GM12878 (cell line): ENCODE results near the gene ANAPC2.

ENCODE experiments used
- CREM ChIP-seq: IDR thresholded peaks from 2 replicates; pipeline ENCODE4 v1.6.1; 2014; ENCODE audit warnings: antibody characterized with exemption, low read depth
- KAT2A ChIP-seq: conservative IDR thresholded peaks from 2 replicates; pipeline ENCODE4 v1.6.1; 2011; ENCODE audit warnings: low read depth, low read length; ENCODE audit not compliant: control insufficient read depth
- POLR2A ChIP-seq: IDR thresholded peaks from 2 replicates; pipeline ENCODE4 v1.6.1; 2011; ENCODE audit warnings: low read depth, mild to moderate bottlenecking, low read length
- RAD21 ChIP-seq: IDR thresholded peaks from 2 replicates; pipeline ENCODE4 v1.6.1; 2011; ENCODE audit warnings: mild to moderate bottlenecking, low read depth, low read length, moderate library complexity; ENCODE audit not compliant: insufficient read depth
- REST ChIP-seq: IDR thresholded peaks from 2 replicates; pipeline ENCODE4 v1.6.1; 2012; ENCODE audit warnings: mild to moderate bottlenecking, low read depth, low read length
- TF ChIP-seq, protein P1 (sequence below): fragments of 450-650 bp; formaldehyde crosslinking; IDR thresholded peaks from 2 replicates; pipeline ENCODE4 v1.5.0; 2022; ENCODE audit warnings: mild to moderate bottlenecking, missing genetic modification characterization
- TF ChIP-seq, protein P2 (sequence below), 3 experiments: IDR thresholded peaks in 2 of 3; conservative IDR thresholded peaks in 1 of 3; 2 replicates each; pipeline ENCODE4 v1.5.1; 2011; ENCODE audit warnings: low read depth in 3 of 3, low read length in 3 of 3, mild to moderate bottlenecking in 3 of 3, control low read depth in 2 of 3, moderate library complexity in 2 of 3, inconsistent platforms in 1 of 3, mixed read lengths in 1 of 3; ENCODE audit not compliant: control insufficient read depth in 2 of 3, insufficient read depth in 1 of 3; ENCODE audit errors: extremely low read depth in 1 of 3

DNA sequence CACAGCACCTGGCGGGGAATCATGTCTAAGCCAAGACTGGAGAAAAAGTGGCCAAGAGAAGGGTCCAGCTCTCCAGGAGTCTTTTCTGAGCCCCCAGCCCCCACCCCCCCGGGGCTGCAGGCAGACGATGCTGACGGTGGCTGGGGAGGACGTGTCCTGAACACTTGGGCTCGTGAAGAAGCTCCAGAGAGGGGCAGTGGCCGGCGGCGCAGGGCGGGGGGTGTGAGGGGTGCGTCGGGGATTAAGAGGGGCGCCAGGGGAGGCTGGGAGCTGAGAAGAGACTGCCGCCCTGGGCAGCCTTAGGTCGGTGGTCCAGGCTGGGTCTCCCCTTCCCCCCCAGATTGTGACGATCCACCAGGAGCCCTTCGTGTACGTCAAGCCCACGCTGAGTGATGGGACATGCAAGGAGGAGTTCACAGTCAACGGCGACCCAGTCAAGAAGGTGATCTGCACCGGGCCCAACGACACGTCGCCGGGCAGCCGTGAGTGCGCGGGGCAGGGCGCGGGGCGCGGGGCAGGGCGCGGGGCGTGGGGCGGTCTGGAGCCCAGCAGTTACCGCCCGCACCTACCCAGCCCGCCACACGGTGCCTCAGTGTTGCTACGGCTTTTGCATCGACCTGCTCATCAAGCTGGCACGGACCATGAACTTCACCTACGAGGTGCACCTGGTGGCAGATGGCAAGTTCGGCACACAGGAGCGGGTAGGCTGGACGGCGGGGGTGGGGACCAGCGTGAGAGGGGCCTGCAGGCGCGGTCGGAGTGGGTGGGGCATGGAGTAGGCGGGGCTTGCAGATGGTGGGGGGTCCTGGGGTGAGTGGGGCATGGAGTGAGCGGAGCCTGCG is 27.4 kb downstream of the ANAPC2 start:
- TF ChIP-seq, protein P1, sequence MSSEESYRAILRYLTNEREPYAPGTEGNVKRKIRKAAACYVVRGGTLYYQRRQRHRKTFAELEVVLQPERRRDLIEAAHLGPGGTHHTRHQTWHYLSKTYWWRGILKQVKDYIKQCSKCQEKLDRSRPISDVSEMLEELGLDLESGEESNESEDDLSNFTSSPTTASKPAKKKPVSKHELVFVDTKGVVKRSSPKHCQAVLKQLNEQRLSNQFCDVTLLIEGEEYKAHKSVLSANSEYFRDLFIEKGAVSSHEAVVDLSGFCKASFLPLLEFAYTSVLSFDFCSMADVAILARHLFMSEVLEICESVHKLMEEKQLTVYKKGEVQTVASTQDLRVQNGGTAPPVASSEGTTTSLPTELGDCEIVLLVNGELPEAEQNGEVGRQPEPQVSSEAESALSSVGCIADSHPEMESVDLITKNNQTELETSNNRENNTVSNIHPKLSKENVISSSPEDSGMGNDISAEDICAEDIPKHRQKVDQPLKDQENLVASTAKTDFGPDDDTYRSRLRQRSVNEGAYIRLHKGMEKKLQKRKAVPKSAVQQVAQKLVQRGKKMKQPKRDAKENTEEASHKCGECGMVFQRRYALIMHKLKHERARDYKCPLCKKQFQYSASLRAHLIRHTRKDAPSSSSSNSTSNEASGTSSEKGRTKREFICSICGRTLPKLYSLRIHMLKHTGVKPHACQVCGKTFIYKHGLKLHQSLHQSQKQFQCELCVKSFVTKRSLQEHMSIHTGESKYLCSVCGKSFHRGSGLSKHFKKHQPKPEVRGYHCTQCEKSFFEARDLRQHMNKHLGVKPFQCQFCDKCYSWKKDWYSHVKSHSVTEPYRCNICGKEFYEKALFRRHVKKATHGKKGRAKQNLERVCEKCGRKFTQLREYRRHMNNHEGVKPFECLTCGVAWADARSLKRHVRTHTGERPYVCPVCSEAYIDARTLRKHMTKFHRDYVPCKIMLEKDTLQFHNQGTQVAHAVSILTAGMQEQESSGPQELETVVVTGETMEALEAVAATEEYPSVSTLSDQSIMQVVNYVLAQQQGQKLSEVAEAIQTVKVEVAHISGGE = no peak
- TF ChIP-seq, protein P2, sequence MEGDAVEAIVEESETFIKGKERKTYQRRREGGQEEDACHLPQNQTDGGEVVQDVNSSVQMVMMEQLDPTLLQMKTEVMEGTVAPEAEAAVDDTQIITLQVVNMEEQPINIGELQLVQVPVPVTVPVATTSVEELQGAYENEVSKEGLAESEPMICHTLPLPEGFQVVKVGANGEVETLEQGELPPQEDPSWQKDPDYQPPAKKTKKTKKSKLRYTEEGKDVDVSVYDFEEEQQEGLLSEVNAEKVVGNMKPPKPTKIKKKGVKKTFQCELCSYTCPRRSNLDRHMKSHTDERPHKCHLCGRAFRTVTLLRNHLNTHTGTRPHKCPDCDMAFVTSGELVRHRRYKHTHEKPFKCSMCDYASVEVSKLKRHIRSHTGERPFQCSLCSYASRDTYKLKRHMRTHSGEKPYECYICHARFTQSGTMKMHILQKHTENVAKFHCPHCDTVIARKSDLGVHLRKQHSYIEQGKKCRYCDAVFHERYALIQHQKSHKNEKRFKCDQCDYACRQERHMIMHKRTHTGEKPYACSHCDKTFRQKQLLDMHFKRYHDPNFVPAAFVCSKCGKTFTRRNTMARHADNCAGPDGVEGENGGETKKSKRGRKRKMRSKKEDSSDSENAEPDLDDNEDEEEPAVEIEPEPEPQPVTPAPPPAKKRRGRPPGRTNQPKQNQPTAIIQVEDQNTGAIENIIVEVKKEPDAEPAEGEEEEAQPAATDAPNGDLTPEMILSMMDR (IDR thresholded peaks at IDR 0.05 in 2 of 3, conservative IDR thresholded peaks at IDR 0.05 in 1 of 3; ENCODE audit: control insufficient read depth in 2 of 3, extremely low read depth in 1 of 3, insufficient read depth in 1 of 3, low read depth in 3 of 3, low read length in 3 of 3) = no peak
- no peak for TF ChIP-seq RAD21
- no peak for TF ChIP-seq KAT2A
- no peak for TF ChIP-seq CREM
- TF ChIP-seq REST = no peak
- TF ChIP-seq POLR2A = no peak
